ENCODE results near the gene TMEM141. TPM values are rescaled to one million over a fixed set of nuclear protein-coding genes. Genes with fewer than 3 reads are reported as not detected.
"Not testable (repeated sequence)": the region's sequence is repeated elsewhere in the genome, so short reads cannot be mapped to it uniquely, and the experiment has no call there.

Gene TMEM141
- total RNA-seq, 1 experiment from 2014 or later, result 70.4 TPM

GRCh38 chr9:136782452-136782851, 8.7 kb upstream of the TMEM141 start:
- intact Hi-C loops (cut with micrococcal nuclease), result no loop called here
- BruUV-seq (replicated peaks), result no TSS peak
- Mint-ChIP-seq H3K27ac (ENCODE audit: low read depth, unreplicated experiment) (no peak overlapping the region), H3K4me1 (ENCODE audit: insufficient read depth, unreplicated experiment) (peaks cover 2% of the 10 kb centered on the region), H3K9me3 (ENCODE audit: unreplicated experiment) (no peaks in the 10 kb centered on the region), H3K27me3 (ENCODE audit: insufficient read depth, unreplicated experiment) (peaks cover 49% of the 10 kb centered on the region), H3K36me3 (ENCODE audit: insufficient read depth, unreplicated experiment) (no peaks in the 10 kb centered on the region), H3K4me3 (ENCODE audit: unreplicated experiment) (no peak overlapping the region)
- no peak for DNase-seq (ENCODE audit: unreplicated experiment)
- POLR2A ChIA-PET, result no interaction called here
- CTCF ChIA-PET, result interaction anchor here (2.2 kb wide), 1 partner anchor 24 kb away, joined by 10 read pairs; the partner anchor contains the start of gene LCN8
- no peak for TF ChIP-seq CTCF (IDR thresholded peaks at IDR 0.05; ENCODE audit: unreplicated experiment)

DNA sequence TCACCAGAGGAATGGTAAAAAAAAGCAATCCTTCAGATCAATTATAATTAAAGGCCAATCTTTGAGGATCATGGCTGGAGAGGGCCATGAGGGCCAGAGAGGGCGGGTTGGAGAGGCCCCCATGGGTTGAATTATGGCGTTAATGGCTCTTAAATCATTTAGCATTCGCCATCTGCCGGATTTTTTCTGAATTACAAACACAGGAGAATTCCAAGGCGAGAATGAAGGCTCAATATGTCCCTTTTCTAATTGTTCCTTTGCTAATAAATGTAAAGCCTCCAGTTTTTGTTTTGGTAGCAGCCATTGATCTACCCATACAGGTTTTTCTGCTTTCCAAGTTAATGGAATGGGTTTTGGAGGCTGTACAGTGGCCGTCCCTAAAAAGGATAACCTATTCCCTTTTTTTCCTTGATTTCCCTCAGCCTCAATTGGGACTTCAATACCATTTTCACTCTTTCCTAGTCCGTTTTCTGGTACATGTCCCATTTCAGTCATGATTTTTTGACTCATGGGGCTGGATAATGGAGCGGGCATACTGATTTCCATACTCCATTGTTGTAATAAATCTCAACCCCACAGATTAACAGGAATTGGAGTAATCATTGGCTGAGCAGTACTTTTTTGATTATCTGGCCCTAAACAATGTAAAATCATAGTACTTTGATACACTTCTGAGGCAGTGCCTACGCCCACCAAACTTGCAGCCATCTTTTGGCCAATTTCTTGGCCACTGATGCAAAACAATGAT, 6.7 kb upstream of the TMEM141 start:
- Mint-ChIP-seq H3K4me3 (ENCODE audit: unreplicated experiment) (no peak overlapping the region), H3K4me1 (ENCODE audit: insufficient read depth, unreplicated experiment) (peaks cover 5% of the 10 kb centered on the region), H3K36me3 (ENCODE audit: insufficient read depth, unreplicated experiment) (no peaks in the 10 kb centered on the region), H3K9me3 (ENCODE audit: unreplicated experiment) (no peaks in the 10 kb centered on the region), H3K27me3 (ENCODE audit: insufficient read depth, unreplicated experiment) (peaks cover 29% of the 10 kb centered on the region), H3K27ac (ENCODE audit: low read depth, unreplicated experiment) (no peak overlapping the region)
- CTCF ChIA-PET, result interaction anchor here (0.9 to 2.2 kb wide), 5 partner anchors 10 to 55 kb away, joined by 4 to 10 read pairs (median 6); partner anchors contain the start of gene LCN8
- intact Hi-C loops (cut with micrococcal nuclease), result loop anchor here (1.0 kb wide), 1 partner anchor 18 kb away; no protein-coding TSS in a partner anchor
- no TSS peak for BruUV-seq (replicated peaks)
- TF ChIP-seq CTCF (IDR thresholded peaks at IDR 0.05; ENCODE audit: unreplicated experiment), result peak; percentile 71
- POLR2A ChIA-PET, result interaction anchor here (0.5 kb wide), 1 partner anchor 13 kb away, joined by 3 read pairs; no protein-coding TSS in a partner anchor
- peak; percentile 46 for DNase-seq (ENCODE audit: unreplicated experiment)

DNA sequence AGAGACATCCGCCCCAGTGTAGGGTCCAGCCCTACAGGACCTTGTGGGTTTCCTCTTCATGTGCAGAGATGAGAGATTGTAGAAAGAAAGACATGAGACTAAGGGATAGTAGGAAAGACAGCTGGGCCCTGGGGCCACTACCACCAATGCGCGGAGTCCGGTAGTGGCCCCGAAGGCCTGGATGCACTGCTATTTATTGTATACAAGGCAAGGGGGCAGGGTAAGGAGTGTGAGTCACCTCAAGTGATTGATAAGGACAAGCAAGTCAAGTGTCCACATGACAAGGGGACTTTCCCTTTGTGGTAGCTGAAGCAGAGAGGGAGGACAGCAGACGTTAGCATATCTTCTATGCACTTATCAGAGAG, 6.2 kb upstream of the TMEM141 start:
- intact Hi-C loops (cut with micrococcal nuclease), result loop anchor here (1.0 kb wide), 1 partner anchor 19 kb away; no protein-coding TSS in a partner anchor
- TF ChIP-seq CTCF (IDR thresholded peaks at IDR 0.05; ENCODE audit: unreplicated experiment), result no peak
- H3K36me3 Mint-ChIP-seq (ENCODE audit: insufficient read depth, unreplicated experiment), result no peaks in the 10 kb centered on the region
- POLR2A ChIA-PET, result no interaction called here
- no peak overlapping the region for H3K4me3 Mint-ChIP-seq (ENCODE audit: unreplicated experiment)
- CTCF ChIA-PET, result interaction anchor here (1.0 to 1.3 kb wide), 3 partner anchors 8 to 22 kb away, joined by 3 to 6 read pairs (median 4); no protein-coding TSS in a partner anchor
- peaks cover 24% of the 10 kb centered on the region for H3K27me3 Mint-ChIP-seq (ENCODE audit: insufficient read depth, unreplicated experiment)
- BruUV-seq (replicated peaks), result no TSS peak
- H3K9me3 Mint-ChIP-seq (ENCODE audit: unreplicated experiment), result no peaks in the 10 kb centered on the region
- peaks cover 5% of the 10 kb centered on the region for H3K4me1 Mint-ChIP-seq (ENCODE audit: insufficient read depth, unreplicated experiment)
- no peak for DNase-seq (ENCODE audit: unreplicated experiment)
- H3K27ac Mint-ChIP-seq (ENCODE audit: low read depth, unreplicated experiment), result no peak overlapping the region

DNA sequence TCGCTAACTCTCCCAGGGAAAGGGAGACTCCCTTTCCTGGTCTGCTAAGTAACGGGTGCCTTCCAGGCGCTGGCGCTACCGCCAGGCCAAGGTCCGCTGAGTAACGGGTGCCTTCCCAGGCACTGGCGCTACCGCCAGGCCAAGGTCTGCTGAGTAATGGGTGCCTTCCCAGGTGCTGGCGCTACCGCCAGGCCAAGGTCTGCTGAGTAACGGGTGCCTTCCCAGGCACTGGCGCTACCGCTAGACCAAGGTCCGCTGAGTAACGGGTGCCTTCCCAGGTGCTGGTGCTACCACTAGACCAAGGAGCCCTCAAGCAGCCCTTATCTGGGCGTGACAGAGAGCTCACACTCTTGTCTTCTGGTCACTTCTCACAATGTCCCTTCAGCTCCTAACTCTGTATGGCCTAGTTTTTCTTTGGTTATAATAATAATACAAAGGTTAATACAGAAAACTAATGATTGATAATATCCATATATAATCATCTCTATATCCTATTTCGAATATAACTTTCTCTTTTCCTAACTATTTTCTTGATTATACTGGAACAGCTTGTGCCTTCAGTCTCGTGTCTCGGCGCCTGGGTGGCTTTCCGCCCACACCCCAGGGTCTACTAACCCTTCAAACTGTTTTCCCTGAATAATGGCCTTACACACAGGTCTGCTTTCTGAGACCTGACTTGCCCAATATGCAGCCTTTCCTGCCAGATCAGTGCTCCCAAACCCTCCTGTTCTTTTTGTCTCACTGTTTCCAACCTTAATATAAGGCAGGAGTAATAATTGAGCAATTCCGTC, 5.4 kb upstream of the TMEM141 start:
- intact Hi-C loops (cut with micrococcal nuclease); H3K4me3 Mint-ChIP-seq (ENCODE audit: unreplicated experiment); H3K4me1 Mint-ChIP-seq (ENCODE audit: insufficient read depth, unreplicated experiment); H3K9me3 Mint-ChIP-seq (ENCODE audit: unreplicated experiment); BruUV-seq (replicated peaks); DNase-seq (ENCODE audit: unreplicated experiment); H3K27ac Mint-ChIP-seq (ENCODE audit: low read depth, unreplicated experiment); H3K36me3 Mint-ChIP-seq (ENCODE audit: insufficient read depth, unreplicated experiment): not testable (repeated sequence)
- H3K27me3 Mint-ChIP-seq (ENCODE audit: insufficient read depth, unreplicated experiment), result peaks cover 16% of the 10 kb centered on the region
- POLR2A ChIA-PET, result interaction anchor here (0.7 kb wide), 1 partner anchor 22 kb away, joined by 3 read pairs; no protein-coding TSS in a partner anchor
- CTCF ChIA-PET, result interaction anchor here (0.8 to 1.8 kb wide), 7 partner anchors 9 to 251 kb away, joined by 3 to 6 read pairs (median 4); no protein-coding TSS in a partner anchor

All from MCF 10A (cell line).